ENCODE measurements around the gene BRAF. TPM values are rescaled to one million over a fixed set of nuclear protein-coding genes. Genes with fewer than 3 reads are reported as not detected.
"Not testable (repeated sequence)": the region's sequence is repeated elsewhere in the genome, so short reads cannot be mapped to it uniquely, and the experiment has no call there.

BRAF gene
- polyA plus RNA-seq, 3 donors = 20.9 to 29.2 (median 26.6) TPM

DNA sequence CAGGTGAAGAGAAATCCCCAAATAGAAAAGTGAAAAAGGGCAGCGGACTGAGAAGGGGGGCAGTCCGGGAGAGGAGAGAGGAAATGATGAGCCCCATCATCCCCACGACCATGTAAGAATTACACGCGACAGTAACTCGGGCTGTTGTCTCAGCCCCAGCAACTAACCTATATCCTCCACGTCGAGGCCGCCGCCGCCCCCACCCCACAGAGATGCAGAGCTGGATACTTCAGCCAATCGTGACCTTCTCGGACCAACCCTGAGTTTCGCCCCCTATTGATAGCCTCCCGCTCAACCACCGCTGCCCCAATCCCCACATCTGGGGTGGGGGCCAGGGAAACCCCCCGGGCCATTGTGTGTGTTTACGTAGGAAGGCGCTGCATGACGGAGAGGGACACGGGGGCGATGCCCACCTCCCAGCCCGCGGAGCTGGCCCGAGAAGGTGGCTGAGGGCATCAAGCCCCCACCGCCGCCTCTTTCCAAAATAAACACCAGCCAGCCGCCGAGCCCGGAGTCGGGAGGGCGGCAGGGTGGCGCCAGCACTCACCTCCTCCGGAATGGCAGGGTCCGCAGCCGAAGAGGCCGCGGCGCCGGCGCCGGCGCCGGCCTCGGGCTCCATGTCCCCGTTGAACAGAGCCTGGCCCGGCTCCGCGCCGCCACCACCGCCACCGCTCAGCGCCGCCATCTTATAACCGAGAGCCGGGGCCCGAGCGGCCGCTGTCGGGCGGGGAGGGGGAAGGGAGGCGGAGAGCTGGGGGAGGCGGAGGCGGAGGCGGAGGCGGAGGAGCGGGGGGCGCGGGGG lies 509 bp downstream of the BRAF start:
- DNase-seq = peak; percentile 83

DNA sequence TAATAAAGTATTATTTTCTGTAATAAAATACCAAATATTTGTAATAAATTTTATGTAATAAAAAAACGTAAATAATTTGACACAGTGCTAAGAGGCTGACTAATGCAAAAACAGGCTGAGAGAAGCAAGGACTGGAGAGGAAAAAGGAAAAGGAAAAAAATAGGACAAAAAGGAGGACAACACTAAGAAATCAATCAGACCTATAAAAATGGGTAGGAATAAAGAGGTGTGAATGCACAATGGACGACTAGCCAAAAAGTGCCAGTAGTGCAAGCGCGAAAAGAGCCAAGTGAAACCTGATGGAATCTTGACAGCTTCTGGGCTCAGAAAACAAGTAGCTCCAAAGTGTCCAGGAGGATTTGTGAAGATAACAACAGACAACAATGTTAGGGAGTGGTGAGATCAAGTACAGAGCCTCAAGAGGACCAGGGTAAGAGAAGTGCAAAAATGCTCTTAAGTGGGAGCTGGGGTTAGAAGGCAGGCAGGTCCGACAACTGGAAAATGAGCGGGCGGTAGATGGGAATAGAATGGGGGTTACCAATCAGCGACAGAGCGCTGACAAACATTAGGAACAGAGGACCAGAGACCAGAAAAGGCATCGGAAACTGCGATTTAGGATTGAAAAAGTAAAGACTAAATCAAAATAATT lies 1.2 kb downstream of the BRAF start:
- DNase-seq = peak; percentile 19

DNA sequence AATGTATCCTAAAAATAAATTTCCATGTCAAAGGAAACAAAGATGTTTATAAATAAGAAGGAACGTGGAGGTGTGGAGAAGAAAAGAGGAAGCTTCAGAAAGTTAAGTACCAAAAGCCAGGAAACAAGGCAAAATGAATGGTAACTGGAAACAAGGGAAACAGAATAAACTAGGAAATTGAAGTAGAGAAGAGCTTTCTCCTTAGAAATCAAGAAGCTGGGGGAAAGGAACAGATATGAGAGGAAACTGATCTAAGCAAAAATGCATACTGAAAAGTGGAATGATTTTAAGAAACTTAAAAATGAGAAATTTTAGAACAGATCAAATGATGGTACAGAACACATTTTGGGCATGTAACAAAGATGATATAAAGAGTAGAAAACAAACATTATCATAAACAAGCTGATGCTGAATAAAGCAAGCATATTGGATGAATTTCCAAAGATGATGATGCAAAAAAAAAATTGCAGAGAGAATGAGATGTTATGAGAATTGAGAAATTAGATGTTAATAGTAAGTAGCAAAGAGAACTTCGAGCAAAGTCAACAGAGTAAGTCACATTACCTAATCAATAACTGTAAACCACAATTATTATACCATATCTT lies 1.9 kb downstream of the BRAF start:
- no peak for DNase-seq

DNA sequence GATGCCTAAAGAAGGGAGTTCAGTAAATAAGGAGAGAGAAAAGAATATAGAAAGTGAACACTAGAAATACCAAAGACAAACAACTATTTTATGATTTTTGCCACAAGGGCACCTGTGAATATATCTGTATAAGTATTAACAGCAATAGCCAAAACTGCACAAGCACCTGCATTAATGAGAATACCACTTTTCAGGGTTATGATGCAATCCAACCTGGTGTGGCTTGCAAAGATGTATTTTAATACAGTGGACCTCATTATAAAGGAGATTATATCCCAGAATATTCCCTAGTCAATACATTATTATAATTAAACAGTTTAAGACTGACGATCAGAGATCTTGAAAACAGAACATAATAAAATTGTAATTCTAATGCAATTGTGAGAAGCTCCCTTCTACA lies 4.0 kb downstream of the BRAF start:
- DNase-seq = no peak

DNA sequence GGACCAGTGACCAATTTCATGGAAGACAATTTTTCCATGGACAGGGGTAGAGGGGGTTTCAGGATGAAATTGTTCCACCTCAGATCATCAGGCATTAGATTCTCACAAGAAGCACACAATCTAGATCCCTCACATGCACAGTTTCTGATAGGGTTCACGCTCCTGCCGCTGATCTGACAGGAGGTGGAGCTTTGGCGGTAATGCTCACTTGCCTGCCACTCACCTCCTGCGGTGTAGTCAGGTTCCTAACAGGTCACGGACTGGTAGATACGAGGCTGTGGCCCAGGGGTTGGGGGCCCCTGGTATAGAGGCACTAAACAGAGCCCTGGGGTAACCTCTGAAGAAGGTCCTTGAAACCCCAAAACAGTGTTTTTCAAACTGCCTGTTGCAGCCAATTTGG lies 6.5 kb downstream of the BRAF start:
- DNase-seq = no peak

DNA sequence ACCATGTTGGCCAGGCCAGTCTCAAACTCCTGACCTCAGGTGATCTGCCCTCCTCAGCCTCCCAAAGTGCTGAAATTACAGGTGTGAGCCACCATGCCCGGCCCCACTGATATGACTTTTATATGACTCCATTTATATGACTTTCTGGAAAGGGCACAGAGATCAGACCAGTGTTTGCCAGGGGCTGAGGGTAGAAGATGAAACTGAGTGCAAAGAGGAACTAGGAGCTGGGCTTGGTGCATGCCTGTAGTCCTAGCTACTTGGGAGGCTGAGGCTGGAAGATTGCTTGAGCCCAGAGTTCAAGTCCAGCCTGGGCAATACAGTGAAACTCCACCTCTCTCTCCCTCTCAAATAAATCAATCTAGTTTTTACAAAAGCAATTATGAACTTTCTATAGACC lies 7.5 kb downstream of the BRAF start:
- DNase-seq = no peak

DNA sequence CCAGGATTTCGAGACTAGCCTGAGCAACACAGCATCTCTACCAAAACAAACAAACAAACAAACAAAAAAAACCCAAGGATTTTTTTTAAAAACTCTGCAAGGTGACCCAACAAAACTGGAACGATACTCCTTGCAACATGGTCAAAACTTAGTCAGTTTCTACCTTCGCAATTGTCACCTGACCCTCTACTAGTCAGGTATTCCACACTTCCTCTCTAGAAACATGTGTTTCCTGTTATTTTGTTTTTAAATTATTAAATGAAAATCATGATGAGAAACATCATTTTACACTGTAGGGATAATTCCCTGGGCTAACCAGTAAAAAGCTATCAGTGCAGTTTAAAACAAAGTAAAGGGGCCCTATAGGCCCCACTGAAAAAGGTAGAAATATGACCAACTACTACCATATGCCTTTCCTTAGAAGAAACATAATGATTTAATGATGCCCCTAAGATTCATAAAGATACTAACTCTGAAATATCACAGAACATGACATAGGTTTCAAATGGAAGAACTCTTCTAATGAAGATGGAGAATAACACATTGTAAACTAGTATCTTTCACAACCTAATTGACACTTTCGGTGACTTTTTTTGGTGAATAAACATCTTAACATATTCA lies 8.7 kb downstream of the BRAF start:
- no peak for DNase-seq

DNA sequence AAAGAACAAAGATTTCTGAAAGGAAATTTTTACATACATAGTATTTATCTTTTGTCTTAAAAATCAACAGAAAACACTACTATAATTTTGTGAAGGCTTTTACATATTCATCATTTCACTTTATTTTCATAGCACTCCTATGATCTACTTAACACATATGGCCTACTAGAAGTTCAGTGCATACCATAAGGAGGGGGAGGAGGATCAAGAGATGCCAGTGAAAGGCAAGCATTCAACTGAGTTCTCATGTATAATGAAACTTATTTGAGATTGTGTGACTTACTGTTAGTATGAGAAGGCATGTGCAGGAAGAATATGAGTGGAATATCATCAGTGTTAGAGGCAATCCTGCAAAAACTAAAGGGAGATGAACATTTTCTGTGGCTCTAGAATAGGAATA lies 10.6 kb downstream of the BRAF start:
- no peak for DNase-seq

DNA sequence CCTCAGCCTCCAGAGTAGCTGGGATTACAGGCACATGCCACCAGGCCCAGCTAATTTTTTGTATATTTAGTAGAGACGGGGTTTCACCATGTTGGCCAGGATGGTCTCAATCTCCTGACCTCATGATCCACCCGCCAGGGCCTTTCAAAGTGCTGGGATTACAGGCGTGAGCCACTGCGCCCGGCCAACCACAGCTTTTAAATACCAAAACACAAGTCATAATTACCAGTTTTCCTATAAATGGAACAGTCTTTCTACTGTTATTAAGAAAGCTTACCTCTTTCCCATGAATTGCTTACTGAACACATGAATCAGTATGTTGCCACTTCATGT lies 11.2 kb downstream of the BRAF start:
- DNase-seq = not testable (repeated sequence)

DNA sequence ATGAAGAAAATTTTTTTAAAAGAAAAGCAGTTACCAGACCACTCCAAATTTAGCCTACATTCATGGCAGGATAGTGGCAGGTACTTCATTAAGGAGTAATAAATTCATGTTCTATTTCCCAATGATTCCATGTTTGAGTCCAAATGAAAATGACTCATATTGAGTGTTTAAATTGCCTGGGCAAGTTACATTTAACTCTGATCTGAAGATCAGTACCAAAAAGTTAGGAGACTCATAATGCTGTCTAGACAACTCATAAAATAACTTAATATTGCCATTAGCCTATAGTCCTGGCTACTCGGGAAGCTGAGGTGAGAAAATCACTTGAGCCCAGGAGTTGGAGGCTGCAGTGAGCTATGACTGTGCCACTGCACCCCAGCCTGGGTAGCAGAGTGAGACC lies 13.0 kb downstream of the BRAF start:
- no peak for DNase-seq

DNA sequence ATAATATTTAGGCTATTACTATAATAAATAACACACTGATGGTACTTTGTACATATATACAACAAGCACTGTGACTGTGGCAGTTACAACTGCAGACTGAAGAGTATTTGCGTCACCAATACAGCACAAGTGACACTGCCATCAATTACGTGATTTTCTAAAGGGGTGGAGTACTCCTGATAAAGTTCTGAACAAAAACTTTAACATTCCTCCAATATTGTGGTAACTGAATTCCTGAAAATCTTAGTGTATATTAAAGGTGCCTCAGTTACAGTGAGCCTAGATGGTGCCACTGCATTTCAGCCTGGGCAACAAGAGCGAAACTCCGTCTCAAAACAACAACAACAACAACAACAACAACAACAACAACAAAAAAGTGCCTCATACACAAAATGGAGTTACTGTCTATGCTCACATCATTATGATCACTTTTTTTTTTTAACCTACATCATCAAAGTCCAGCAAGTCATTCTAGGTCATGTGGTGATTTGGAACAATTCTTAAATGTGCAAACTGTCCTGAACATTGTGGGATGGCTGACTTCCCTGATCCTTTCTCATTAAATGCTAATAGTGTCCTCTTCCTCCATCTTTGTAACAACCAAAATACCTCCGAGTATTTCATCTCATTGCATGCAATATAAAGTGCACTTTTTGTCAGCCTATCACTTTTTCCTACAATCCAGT lies 15.1 kb downstream of the BRAF start:
- no peak for DNase-seq

DNA sequence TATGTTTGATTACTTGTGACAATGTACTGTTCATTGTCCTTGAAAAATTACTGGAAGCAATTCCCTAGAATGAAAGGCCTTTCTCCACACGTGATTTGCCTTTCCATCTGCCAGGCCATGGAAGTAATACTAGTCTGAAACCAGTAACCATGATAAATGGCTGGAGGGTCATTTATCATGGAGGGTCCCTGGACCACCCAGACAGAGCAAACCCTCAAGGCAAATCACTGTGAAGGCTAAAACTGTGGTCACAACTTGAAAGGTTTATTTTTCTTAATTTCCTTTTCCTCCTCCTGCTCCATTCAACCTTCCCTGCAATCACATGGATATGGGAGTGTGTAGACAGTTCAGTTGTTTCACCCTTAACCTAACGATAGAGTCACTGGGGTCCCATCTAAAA lies 16.4 kb downstream of the BRAF start:
- DNase-seq = no peak

DNA sequence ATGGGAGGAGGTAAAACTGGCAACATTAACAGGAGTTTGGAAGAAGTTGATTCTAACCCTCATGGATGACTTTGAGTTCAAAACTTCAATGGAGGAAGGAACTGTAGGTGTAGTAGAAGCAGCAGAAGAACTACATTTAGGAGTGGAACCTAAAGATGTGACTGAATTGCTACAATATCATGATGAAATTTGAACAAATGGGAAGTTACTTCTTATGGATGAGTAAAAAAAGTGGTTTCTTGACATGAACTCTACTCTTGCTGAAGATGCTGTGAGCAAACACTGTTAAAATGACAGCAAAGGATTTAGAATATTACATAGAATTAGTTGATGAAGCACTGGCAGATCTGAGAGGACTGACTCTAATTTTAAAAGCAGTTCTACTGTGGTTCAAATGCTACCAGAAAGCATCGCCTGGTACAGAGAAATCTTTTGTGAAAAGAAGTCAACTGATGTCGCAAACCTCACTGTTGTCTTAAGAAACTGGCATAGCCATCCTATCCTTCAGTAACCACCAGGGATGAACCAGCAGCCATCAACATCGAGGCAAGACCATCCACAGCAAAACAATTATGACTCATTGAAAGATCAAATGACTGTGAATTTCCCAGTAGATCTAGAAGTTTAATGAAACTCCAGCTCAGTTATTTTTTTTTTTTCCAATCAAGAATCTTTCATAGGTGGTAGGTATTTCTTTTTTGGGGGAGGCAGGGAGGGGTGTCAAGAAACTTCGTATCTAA lies 20.8 kb downstream of the BRAF start:
- no peak for DNase-seq

DNA sequence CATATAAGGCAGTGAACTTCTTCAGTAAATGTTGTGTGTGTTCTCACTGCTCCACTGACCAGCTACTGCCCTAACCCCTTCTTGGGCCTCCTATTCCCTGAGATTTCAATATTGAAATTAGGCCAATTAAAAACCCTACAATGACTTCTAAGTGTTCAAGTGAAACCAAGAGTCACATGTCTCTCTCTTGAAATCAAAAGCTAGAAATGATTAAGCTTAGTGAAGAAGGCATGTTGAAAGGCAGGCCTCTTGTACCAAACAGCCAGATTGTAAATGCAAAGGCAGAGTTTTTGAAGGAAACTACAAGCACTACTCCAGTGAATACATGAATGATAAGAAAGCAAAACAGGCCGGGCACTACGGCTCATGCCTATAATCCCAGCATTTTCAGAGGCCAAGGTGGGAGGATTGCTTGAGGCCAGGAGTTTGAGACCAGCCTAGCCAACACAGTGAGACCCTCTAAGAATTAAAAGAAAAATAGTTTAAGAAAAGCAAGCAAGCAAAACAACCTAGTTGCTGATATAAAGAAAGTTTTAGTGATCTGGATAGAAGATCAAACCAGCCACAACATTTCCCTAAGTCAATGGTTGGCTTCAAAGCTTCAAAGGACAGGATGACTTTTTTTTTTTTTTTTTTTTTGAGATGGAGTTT lies 22.3 kb downstream of the BRAF start:
- DNase-seq = no peak

DNA sequence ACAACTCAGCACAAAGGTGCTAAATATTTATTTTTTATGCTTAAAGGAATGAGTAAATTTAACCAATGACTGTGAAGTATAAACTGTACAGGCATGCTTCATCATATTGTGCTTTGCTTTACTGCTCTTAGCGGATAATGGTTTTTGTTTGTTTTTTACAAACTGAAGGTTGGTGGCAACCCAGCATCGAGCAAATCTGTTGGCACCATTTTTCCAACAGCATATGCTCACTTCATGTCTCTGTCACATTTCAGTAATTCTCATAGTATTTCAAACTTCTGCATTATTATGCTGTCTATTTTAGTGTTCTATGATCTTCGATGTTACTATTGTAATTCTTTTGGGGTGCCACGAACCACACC lies 22.8 kb downstream of the BRAF start:
- DNase-seq = no peak

DNA sequence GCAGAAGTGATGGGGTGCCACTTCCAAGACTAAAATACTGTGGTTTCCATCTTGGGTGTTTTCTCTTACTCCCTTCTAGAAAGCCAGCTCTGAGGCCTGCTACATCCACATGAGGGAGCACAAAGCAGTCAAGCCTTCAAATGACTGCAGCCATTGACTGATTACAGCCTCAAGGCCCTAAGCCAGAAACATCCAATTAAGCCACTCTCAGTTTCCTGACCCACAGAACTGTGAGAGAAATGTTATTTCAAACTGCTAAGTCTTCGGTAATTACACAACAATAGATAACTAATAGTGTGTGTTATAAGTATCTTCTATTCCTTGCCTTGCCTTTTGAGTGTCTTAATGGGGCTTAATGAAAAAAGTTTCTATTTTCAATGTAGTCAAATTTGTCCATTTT lies 24.8 kb downstream of the BRAF start:
- DNase-seq = no peak

DNA sequence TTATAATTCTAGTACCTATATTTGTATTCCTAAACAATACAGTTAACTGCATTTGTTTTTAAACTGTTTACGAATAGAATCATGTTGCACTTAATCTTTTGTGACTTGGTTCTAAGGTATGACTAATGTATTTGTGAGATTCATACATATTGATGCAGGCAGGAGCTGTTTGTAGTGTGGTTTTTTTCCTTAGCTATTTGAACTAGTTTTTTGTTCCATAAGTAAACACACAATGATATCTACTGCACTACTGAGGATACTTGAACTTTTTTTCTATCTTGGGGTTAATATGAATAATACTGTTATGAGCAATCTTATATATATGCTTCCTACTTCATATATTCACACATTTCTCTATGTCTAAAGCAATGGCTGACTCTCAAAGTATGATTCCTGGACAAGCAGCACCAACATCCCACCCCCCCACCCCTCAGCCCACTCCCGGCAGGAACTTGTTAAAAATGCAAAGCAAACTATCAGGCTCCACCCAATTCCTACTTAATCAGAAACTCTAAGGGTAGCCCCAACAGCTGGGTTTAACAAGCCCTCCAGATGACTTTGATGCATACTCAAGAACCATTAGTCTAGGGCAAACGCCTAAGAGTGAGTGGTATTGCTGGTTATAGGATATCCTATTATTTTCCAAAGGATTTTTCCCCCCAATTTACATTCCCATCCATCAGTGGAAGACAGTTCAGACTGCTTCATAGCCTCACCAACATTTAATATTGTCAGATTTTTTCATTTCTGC lies 25.8 kb downstream of the BRAF start:
- DNase-seq = no peak

DNA sequence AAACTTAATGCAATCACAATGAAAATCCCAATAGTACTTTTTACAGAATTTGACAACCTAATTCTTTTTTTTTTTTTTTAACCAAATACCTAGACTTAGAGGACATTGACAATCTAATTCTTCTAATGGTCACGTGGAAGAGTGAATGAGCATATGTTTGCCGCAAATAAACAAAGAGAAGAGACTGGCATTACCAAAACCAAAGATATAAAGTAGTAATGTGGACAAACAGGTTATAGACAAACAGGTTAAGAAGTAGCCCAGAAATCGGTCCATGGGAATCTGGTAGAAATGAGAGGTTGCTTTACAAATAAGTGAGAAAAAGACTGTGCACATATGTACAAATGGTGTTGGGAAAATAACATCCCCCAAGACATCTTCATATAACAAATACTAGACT lies 27.7 kb downstream of the BRAF start:
- no peak for DNase-seq

DNA sequence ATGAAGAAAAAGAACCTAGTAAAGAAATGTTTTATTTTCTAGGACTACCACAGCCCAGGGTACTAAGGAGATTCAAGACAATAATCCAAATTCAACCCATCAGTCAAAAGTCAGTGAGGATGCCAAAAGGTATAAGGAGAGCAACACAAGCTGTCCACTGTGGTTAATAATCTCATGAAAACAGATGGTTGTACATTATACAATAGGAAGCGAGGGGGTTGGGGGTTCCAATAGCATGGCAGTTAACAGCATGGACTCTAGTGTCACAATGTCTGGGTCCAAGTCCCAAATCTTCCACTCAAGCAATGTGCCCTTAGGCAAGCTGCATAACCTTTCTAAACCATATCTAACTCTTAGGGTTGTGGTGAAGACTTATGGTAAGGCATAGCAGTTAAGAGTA lies 35.1 kb downstream of the BRAF start:
- no peak for DNase-seq

DNA sequence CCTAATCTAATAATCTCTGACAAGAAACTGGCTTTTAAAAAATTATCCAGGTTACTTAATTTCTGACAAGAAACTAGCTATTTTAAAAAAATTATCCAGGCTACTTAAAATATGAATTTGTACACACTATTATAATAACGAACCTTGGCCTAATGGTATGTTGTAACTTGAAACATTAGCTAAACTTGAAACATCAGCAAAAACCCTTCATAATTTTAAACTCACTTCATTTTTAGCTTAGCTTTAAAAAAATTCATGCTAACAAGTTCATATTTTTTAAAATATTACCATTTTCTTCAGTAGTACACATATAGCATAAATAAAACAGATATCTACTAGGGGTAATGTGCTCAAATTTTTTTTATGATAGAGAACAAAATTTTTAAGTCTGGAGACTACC lies 35.6 kb downstream of the BRAF start:
- no peak for DNase-seq

DNA sequence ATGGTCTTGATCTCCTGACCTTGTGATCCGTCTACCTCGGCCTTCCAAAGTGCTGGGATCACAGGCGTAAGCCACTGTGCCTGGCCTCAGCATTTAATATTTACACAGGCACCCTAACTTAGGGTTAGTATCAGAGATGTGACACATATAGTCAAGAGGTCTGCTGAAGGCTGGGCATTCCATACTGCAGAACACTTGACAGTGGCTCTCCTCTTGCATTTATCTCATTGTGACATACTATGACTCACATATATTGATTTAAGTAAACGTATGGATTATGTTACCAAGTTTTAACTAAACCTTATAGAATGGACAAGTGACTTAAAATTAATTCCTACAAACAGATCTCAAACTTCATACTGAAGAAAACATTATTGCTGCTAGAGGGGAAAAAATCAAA lies 36.6 kb downstream of the BRAF start:
- DNase-seq = no peak

All from renal pelvis (tissue), 4 donors.